Central memory CD8-positive, alpha-beta T cell (primary cell): ENCODE measurements around the gene CAMTA1.

Experiments used
- ATAC-seq: fragments of 150-1000 bp; cut with Tn5 transposase; replicated peaks from 2 replicates; pipeline ENCODE4 v1.10.0; 2022; ENCODE audit warnings: mild to moderate bottlenecking, moderate FRiP score, moderate number of reproducible peaks; ENCODE audit not compliant: poor library complexity, severe bottlenecking; ENCODE audit errors: extremely low read depth
- DNase-seq, 2 donors: peaks; one replicate each; pipeline ENCODE4 v3.0.0; 2021; ENCODE audit warnings: low spot score in 2 of 2
- H3K27ac Mint-ChIP-seq: one replicate; pipeline ENCODE4 v1.8.0; 2022; ENCODE audit warnings: low read depth, mild to moderate bottlenecking, moderate library complexity, mixed read lengths
- H3K27me3 Mint-ChIP-seq: one replicate; pipeline ENCODE4 v1.8.0; 2022; ENCODE audit warnings: mixed read lengths
- H3K36me3 Mint-ChIP-seq: one replicate; pipeline ENCODE4 v1.8.0; 2022; ENCODE audit warnings: mild to moderate bottlenecking, moderate library complexity, mixed read lengths; ENCODE audit not compliant: insufficient read depth
- H3K4me1 Mint-ChIP-seq: one replicate; pipeline ENCODE4 v1.8.0; 2022; ENCODE audit warnings: mixed read lengths
- H3K4me3 Mint-ChIP-seq: one replicate; pipeline ENCODE4 v1.8.0; 2022; ENCODE audit warnings: mild to moderate bottlenecking, moderate library complexity, mixed read lengths
- H3K9me3 Mint-ChIP-seq: one replicate; pipeline ENCODE4 v1.8.0; 2022; ENCODE audit warnings: mixed read lengths

The CAMTA1 gene

GRCh38 chr1:7259955-7260354, 474.7 kb downstream of the CAMTA1 start:
- Mint-ChIP-seq H3K9me3 (no peaks in the 10 kb centered on the region), H3K4me3 (no peak overlapping the region), H3K36me3 (no peaks in the 10 kb centered on the region), H3K27ac (no peak overlapping the region), H3K27me3 (peaks cover 34% of the 10 kb centered on the region), H3K4me1 (no peaks in the 10 kb centered on the region)
- DNase-seq (no peak), ATAC-seq (no peak)

DNA sequence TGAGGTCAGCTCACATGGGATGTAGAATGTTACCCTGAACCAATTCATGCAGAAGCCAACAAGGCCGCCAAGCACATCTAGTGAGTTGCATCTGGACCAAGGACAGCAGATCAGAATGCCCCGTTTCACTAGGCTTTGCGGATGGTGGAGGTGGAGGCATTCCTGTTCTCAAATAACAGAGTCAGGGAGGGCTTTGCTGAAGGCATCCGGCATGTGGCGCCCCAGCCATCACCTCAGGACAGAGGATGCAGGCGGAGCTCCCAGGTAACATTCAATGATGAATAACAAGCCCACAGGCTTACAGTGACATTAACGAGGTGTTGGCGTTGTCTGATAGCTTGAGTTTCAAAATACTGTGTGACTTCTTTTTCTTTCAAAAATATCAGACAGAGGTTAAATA, 476.2 kb downstream of the CAMTA1 start:
- Mint-ChIP-seq H3K27me3 (peaks cover 34% of the 10 kb centered on the region), H3K9me3 (no peaks in the 10 kb centered on the region), H3K4me3 (no peak overlapping the region), H3K27ac (no peak overlapping the region), H3K4me1 (no peaks in the 10 kb centered on the region), H3K36me3 (no peaks in the 10 kb centered on the region)
- DNase-seq (no peak), ATAC-seq (no peak)

DNA sequence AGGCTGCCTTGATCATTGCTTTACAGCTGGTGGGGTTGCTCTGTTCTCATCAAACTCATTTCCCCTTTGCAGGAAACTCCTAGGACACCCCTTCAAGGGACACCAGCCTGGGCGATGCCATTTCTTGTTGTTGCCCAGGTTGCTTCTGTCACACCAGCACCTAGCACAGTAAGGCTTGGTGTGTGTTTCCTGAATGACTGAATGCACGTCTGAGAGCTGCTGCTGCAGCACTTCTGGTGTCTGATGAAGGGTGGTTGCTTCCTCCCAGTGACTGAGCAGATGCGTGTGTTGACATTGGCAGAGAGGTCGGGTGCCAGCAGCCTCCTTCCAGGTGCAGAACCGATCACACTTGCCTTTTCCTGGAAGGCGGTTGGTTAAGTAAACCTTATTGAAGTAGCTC, 477.4 kb downstream of the CAMTA1 start:
- H3K9me3 Mint-ChIP-seq, result no peaks in the 10 kb centered on the region
- DNase-seq (no peak), ATAC-seq (no peak)
- H3K4me1 Mint-ChIP-seq, result no peaks in the 10 kb centered on the region
- H3K27ac Mint-ChIP-seq, result no peak overlapping the region
- H3K36me3 Mint-ChIP-seq, result no peaks in the 10 kb centered on the region
- peaks cover 43% of the 10 kb centered on the region for H3K27me3 Mint-ChIP-seq
- H3K4me3 Mint-ChIP-seq, result no peak overlapping the region

DNA sequence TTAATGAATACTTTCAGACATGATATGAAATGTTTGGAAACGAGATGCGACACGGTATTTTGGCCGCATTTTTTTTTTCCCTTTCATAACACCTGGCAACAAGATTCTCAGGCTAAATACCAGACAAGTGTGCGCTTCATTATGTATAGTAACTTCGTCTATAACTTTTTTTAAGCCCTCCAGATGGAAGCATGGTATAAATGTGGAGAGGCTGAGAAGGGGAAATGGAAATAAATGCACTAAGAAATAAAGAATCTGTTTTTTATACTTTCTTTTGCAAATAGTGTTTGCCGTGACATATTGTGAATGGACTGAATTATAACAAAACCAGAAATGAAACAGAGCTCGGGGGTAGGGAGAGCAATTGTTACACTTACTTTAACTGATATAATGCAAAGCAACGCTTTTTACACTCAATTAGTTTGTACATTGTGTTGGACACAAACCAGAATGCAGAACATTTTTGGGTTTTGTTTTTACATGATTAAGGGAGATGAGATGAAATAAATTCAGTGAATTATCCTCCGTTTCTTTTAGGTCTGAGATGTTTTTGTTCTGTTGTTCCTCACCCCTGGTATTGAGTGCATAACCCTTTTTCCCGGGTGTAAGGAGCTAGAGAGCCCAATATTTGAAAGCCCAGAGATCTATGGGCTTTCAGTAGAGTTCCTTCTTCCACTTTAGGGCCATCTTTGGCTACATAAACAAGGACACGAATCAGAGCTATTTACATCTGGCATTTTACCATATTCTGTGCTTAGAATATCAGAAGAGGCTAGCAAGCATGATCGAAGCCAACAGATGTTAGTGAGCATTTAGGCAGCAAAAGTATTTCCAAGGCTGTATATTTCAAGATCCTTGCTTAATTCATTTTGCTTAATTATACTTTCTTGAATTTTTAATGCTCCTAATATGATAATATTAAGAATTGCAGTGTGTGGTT, 478.0 kb downstream of the CAMTA1 start:
- Mint-ChIP-seq H3K36me3 (no peaks in the 10 kb centered on the region), H3K4me1 (no peaks in the 10 kb centered on the region), H3K27ac (no peak overlapping the region), H3K4me3 (no peak overlapping the region), H3K9me3 (peaks cover 5% of the 10 kb centered on the region), H3K27me3 (peaks cover 50% of the 10 kb centered on the region)
- no peak for ATAC-seq
- DNase-seq, result no peak

DNA sequence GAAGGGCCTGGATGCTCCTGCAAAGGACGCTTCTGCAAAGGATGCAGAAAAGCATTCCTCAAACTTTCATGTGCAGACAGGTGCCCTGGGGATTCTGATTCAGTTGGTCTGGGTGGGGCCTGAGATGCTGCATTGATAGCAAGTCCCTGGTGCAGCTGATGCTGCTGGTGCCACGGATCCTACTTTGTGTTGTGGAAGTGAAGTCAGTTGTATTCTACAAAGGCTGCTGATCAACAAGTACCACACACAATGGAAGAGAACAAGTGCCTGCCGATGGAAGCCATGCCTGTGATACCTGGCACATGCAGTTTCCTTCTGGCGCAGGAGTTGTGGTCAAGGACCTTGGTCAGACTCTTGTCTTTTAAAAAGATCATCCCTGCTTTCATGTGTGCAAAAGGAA, 478.8 kb downstream of the CAMTA1 start:
- no peak for ATAC-seq
- H3K27me3 Mint-ChIP-seq, result peaks cover 58% of the 10 kb centered on the region
- no peak overlapping the region for H3K27ac Mint-ChIP-seq
- DNase-seq, result no peak
- peaks cover 5% of the 10 kb centered on the region for H3K9me3 Mint-ChIP-seq
- H3K36me3 Mint-ChIP-seq, result no peaks in the 10 kb centered on the region
- H3K4me3 Mint-ChIP-seq, result no peak overlapping the region
- no peaks in the 10 kb centered on the region for H3K4me1 Mint-ChIP-seq

DNA sequence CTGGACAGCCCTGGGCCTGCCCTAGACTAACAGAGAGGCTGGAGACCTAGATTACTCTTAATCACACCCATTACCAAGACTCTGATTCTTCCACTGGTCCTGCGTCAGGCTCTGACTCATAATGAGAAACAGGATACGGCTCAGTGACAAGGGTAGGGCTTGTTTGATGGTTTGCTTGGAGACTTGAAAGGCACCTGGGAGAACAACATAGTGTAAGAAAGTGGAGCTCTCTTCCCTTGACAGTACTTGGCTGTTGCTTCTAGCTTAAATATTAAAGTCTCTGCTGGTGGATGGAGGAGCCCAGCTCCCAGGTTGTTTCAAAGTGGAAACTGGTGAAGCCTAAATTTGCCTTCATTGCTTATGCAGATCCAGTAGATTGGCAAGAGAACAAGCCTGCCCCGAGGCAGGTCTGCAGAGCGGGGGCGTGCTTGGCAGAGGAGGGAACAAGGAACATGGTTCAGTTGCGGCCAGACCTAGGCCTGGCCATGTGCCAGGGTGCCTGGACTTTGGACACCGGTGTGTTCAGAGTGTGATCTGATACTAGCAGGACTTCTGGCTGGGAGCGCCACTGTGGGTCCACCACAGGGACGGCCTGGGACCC, 480.6 kb downstream of the CAMTA1 start:
- peaks cover 72% of the 10 kb centered on the region for H3K27me3 Mint-ChIP-seq
- no peak overlapping the region for H3K27ac Mint-ChIP-seq
- ATAC-seq (no peak), DNase-seq (no peak)
- H3K36me3 Mint-ChIP-seq, result no peaks in the 10 kb centered on the region
- H3K4me3 Mint-ChIP-seq, result no peak overlapping the region
- H3K4me1 Mint-ChIP-seq, result no peaks in the 10 kb centered on the region
- H3K9me3 Mint-ChIP-seq, result peaks cover 12% of the 10 kb centered on the region

DNA sequence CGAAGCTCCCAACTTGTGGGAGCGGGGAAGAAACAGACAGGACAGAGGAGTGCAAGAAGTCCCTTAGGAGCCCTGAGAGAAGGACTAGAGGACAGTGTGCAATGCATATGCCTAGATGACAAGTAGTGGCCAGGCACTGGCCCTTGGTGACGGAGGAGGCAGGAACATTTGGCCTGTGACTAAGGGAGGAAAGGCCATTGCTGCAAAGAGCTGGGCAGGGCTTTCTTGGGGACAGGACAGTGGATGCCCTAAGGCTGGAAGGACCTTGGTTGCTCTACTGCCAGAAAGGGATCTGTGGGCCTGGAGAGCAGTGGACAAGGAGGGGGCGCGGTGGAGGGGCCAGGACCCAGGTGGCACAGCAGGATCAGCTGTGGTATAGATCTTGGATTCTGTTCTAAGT, 481.3 kb downstream of the CAMTA1 start:
- H3K27me3 Mint-ChIP-seq, result peaks cover 78% of the 10 kb centered on the region
- no peaks in the 10 kb centered on the region for H3K36me3 Mint-ChIP-seq
- no peak for DNase-seq
- H3K9me3 Mint-ChIP-seq, result peaks cover 12% of the 10 kb centered on the region
- H3K4me1 Mint-ChIP-seq, result no peaks in the 10 kb centered on the region
- no peak overlapping the region for H3K4me3 Mint-ChIP-seq
- ATAC-seq, result no peak
- no peak overlapping the region for H3K27ac Mint-ChIP-seq

DNA sequence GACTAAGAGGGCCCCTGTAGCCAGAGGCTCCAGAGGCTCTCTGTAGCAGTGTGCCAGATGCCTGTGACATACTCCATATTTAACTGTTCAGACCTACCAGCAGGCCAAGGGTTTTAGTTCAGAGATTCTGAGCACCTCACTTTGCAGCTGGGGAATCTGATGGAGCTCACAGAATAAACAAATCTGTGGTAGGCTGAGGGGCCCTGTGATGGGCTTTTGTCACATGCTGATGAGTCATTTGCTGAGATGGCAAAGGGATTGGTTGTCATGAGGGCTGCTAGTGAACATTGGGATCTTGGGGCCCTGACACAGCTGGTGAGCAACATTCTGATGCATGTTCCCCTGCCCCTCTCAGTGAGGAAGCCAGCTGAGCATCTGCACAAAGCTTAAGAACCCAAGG, 482.2 kb downstream of the CAMTA1 start:
- DNase-seq (no peak), ATAC-seq (no peak)
- Mint-ChIP-seq H3K4me1 (no peaks in the 10 kb centered on the region), H3K4me3 (no peak overlapping the region), H3K27me3 (peaks cover 76% of the 10 kb centered on the region), H3K36me3 (no peaks in the 10 kb centered on the region), H3K9me3 (peaks cover 12% of the 10 kb centered on the region), H3K27ac (no peak overlapping the region)

DNA sequence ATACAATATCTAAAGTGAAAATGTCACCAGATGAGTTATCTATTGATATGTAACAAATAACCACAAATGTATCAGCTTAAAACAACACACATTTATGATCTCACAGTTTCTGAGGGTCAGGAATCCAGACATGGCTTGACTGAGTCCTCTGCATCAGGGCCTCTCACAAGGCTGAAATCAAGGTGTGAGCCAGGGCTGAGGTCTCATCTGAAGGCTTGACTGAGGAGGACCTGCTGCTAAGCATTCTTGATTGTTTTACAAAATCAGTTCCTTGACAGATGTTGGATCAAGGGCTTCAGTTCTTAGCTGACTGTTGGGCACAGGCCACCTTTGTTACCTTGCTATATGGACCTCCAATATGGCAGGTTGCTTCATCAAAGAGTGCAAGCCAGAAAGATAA, 483.7 kb downstream of the CAMTA1 start:
- H3K4me3 Mint-ChIP-seq, result no peak overlapping the region
- ATAC-seq, result no peak
- no peaks in the 10 kb centered on the region for H3K4me1 Mint-ChIP-seq
- H3K36me3 Mint-ChIP-seq, result no peaks in the 10 kb centered on the region
- peaks cover 61% of the 10 kb centered on the region for H3K27me3 Mint-ChIP-seq
- peaks cover 12% of the 10 kb centered on the region for H3K9me3 Mint-ChIP-seq
- no peak overlapping the region for H3K27ac Mint-ChIP-seq
- DNase-seq, result no peak

DNA sequence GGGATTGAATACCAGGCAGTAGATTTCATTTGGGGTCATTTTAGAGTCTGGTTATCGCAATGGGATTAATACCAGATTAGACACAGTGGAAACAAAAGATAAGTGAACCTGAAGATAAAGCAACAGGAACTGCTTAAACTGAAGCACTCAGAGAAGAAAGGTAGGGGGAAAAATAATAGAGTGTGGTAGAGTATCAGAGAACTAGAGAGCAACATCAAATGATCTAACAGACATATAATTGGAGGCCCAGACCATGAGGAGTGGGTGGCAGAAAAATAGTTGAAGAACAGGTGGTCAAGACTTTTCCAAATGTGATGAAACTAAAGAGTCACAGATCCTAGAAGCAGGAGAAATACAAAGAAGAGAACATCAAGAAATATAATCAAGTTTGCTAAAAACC, 484.3 kb downstream of the CAMTA1 start:
- Mint-ChIP-seq H3K27me3 (peaks cover 60% of the 10 kb centered on the region), H3K27ac (no peak overlapping the region), H3K4me3 (no peak overlapping the region), H3K36me3 (no peaks in the 10 kb centered on the region), H3K4me1 (no peaks in the 10 kb centered on the region), H3K9me3 (peaks cover 12% of the 10 kb centered on the region)
- ATAC-seq, result no peak
- no peak for DNase-seq

DNA sequence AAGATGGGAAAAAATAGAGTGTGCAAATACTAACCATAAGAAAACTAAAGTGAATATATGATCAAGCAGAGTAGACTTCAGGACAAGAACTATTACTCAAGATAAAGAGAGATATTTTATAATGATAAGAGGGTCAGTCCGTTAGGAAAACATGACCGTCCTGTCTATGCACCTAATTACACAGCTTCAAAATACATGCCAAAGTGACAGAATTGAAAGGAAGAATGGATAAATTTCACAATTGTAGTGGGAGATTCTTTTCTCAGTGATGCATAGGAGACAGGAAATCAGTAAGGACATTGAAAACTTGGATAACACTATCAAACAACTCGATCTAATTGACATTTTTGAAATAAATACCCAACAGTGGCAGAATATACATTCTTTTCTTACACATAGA, 489.0 kb downstream of the CAMTA1 start:
- no peak for DNase-seq
- Mint-ChIP-seq H3K4me3 (no peak overlapping the region), H3K27ac (no peak overlapping the region), H3K27me3 (peaks cover 36% of the 10 kb centered on the region), H3K4me1 (no peaks in the 10 kb centered on the region), H3K36me3 (no peaks in the 10 kb centered on the region), H3K9me3 (peaks cover 6% of the 10 kb centered on the region)
- no peak for ATAC-seq

DNA sequence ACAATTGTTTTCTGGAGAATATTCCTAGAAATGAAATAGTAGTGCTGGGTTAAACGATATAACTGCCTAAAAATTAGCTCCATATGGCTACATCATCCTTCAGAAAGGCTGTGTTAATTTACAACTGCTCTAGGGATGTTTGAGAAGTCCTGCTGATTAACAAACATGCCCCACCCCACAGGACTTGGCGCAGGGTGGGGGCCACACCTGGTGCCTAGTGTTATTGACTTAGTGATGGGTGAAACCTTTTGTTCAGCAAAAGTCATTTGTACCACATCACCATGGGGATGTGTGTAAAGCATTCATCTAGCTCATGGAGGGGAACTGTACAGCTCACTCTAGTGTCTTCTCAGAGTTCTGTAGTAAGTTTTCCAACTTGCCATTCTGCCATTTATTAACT, 492.8 kb downstream of the CAMTA1 start:
- DNase-seq (no peak), ATAC-seq (no peak)
- no peak overlapping the region for H3K27ac Mint-ChIP-seq
- no peaks in the 10 kb centered on the region for H3K9me3 Mint-ChIP-seq
- H3K4me1 Mint-ChIP-seq, result no peaks in the 10 kb centered on the region
- peaks cover 41% of the 10 kb centered on the region for H3K27me3 Mint-ChIP-seq
- H3K36me3 Mint-ChIP-seq, result no peaks in the 10 kb centered on the region
- no peak overlapping the region for H3K4me3 Mint-ChIP-seq
